ENCODE data around the gene ARHGEF7. TPM values are rescaled to one million over a fixed set of nuclear protein-coding genes. Genes with fewer than 3 reads are reported as not detected.

The ARHGEF7 gene
- total RNA-seq, 2 donors from 2014 or later: 34.8 to 45.5 TPM

DNA sequence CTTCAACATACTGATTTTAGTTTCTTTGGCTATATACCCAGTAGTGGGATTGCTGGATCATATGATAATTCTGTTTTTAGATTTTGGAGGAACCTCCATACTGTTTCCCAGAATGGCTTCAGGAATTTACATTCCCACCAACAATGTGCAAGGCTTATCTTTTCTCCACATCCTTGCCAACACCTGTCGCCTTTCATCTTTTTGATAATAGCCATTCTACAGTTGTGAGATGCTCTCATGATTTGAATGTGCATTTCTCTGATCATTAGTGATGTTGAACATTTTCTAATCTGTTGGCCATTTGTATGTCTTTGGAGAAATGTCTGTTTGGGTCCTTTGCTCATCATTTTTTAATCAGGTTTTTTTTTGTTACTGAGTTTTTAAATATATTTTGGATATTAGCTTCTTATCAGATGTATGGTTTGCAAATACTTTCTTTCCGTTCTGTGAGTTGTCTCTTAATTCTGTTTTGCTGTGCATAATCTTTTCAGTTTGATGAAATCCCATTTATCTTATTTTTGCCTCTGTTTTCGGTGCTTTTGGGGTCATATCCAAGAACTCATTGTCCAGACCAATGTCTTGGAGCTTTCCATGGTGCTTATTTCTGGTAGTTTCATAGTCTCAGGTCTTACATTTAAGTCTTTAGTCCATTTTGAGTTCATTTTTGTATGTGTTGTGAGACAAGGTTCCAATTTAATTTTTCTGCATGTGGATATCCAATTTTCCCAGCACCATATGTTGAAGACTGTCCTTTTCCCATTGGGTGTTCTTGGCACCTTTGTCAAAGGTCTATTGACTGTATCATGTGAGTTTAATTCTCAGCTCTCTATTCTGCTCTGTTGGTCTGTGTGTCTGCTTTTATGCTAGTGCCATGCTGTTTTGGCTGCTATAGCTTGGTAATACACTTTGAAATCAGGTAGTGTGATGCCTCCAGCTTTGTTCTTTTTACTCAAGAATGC, 44.5 kb downstream of the ARHGEF7 start:
- no peak for ATAC-seq
- no peak for DNase-seq
- intact Hi-C loops (cut with DNase I): no loop called here

DNA sequence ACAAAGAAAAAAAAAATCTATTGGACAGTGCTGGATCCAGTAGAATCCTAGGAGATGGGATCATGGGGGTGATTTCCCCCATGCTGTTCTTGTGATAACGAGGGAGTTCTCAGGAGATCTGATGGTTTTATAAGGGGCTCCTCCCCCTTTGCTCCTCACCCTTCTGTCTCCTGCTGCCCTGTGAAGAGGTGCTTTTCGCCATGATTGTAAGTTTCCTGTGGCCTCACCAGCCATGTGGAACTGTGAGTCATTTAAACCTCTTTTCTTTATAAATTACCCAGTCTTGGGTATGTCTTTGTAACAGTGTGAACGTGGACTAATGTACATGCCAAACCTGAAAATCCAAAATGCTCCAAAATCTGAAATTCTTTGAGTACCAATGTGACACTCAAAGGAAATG, 45.5 kb downstream of the ARHGEF7 start:
- ATAC-seq: no peak
- intact Hi-C loops (cut with DNase I): no loop called here

DNA sequence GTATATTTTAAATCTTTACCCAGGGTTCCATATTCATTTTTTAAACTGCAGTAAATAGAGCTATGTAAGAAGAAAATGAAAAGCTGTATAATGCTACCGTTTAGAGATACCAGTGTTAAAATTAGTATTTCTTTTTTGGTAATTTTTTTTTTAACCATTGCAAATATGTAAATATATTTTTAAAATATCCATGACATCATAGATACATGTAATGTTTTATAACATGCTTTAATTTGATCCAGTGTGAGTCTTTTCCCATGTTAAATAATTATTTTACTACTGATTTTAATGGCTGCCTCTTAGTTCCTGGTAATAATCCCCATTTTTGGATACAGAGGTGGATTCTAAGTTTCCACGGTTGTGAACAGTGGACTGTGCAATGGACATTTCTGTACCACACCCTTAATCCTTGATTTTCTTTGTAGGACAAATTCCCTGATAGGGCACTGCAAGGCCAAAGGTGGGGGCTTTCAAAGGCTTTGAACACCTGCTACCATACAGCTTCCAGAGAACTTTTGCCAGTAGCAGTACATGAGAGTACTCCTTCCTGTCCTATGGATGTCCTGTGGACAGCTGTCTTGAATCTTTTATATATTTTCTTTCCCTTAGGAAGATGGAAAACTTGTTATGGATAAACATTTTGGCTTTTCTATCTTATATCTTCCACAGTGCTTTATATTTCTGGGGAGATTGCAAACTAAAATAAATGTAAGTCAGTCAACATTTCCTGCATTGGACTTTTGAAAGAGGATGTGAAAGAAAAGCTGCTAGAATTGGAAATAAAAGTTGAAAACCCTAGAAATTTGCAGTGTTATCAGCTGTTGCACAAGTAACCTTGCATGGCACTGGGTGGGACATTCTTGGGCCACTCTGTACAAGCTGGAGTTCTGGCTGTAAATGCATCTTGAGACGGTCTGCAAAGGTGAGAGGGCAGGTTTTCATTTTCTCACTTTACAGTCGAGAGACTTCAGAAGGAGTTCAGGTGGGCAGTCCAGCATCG, 46.8 kb downstream of the ARHGEF7 start:
- intact Hi-C loops (cut with DNase I): no loop called here
- DNase-seq: no peak
- ATAC-seq: no peak

More for the DNA sequence above, 45.5 kb downstream of the ARHGEF7 start:
- DNase-seq: no peak

DNA sequence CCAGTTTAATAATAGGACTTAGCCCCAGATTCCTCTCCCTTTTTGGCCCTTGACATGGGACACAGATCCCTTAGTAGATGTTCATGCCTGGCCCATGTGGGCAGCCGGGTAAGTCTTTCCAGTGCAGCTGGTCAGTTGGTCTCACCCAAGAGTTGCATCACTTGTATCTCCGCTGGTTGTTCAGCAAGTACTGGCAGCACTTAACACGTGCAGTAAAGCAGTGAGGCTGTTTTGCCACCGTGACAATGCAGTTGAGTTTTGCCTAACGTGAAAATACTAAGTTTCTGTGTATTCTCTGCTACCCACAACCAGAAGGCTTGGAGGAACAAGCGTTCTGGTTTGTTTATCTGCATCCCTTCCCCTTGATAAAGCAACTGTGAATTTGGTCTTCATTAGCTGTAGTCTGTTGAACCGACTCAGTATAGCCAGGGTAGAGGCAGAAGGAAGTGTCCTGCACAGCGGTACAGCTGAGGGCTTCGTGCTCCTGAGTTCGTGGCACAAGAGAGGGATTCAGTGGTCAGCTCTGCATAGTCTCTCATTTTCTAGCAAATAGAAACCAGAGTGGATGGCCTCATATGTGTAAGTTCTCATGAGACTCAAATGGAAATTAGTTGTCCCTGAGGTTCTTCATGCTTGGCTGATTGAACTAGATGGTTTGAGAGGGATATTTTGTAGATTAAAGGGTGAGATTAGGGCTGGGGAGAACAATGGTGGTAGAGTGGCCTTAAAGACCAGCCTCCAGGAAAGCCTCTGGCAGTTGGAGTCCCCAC, 50.3 kb downstream of the ARHGEF7 start:
- peak in 1 of 2 donors; percentile 55 for ATAC-seq
- intact Hi-C loops (cut with DNase I): no loop called here
- DNase-seq: no peak

DNA sequence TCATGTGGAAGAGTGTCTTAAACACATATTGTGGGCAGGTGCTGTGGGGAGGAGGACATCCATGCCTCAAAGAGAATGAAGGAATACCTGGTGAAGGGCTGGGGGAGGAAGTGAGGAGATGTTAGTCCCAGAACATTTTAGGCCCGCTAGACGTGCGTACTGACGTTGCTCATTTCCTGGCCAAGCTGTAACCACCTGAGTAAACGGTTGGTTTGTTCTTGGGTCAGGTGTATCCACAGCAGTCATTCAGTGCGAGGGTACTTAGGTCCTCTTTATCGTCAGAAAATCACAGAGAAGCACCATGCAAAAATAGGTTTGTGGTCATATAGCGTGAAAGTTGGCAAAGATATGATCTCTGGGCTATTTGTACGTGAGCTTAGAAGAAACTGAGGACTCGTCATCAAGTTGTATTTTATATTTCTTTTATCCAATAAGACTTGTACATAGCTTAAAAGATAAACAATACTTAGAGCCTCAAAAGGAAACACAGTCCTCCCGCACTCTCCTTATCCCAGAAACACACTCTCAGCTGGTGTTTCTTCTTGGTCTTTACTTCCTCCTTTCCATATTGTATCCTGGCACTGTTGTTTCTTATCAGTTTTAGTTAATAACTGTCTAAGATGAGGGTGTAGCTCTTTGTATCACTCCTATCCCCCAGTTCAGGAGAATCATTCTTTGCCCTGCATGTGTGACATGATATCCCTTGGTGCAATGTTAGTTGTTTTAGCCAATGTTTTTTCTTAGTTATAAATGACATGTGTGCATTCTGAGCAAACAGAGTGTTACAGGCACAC, 52.0 kb downstream of the ARHGEF7 start:
- ATAC-seq (no peak), DNase-seq (no peak)
- intact Hi-C loops (cut with DNase I): no loop called here

DNA sequence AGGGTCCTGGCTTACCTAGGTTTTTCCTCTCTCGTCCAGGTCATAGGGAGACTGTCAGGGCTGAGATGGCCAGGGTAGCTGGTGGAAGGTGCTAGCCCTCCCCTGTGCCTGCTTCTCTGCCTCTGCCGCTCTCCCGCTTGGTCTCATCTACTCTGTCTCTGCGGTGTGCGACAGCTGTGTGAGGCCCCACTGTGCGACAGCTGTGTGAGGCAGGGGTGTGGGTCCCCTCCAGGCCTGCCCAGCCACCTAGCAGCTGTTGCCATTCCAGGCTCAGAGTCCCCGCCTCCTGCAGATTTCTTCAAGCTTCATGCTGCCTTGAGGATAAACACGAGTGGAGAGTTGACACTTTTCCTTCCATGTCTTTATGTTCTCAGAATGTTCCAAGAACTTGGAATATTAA, 53.0 kb downstream of the ARHGEF7 start:
- ATAC-seq: no peak
- intact Hi-C loops (cut with DNase I): no loop called here

DNA sequence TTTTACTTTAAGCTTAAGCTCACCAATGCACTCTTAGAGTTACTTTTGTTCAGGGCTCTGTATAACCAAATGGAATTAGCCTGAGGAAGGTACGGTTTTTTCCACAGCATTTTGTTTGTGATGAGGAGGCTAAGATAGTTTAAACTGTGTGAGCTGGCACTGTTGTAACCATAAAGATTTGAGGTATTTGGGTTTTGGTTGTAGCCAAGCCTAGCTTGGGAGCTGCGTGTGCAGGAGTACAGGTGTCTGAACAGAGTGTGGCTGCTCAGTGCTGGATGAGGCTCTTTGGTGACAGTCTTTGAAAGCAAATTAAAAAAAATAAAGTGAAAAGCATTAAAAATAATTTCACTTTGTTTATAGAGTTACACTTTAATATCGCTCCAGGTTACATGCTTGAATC, 56.0 kb downstream of the ARHGEF7 start:
- ATAC-seq (no peak), DNase-seq (no peak)
- intact Hi-C loops (cut with DNase I): no loop called here

More for the DNA sequence above, 53.0 kb downstream of the ARHGEF7 start:
- no peak for DNase-seq

DNA sequence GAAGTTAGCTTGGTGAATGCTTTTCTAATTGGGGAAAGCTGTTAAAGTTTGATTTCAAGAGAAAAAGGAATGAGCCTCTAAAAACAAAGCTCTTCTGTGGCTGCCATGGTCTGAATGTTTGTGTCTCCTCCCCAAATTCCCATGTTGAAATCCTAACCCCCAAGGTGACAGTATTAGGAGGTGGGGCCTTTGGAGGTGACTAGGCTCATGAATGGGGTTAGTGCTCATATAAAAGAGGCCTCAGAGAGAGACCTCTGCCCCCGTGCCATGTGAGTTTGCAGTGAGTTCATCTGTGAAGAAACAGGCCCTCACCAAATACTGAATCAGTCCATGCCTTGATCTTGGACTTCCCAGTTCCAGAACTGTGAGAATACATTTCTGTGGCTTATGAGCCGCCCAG, 56.5 kb downstream of the ARHGEF7 start:
- DNase-seq: no peak
- intact Hi-C loops (cut with DNase I): no loop called here
- no peak for ATAC-seq

DNA sequence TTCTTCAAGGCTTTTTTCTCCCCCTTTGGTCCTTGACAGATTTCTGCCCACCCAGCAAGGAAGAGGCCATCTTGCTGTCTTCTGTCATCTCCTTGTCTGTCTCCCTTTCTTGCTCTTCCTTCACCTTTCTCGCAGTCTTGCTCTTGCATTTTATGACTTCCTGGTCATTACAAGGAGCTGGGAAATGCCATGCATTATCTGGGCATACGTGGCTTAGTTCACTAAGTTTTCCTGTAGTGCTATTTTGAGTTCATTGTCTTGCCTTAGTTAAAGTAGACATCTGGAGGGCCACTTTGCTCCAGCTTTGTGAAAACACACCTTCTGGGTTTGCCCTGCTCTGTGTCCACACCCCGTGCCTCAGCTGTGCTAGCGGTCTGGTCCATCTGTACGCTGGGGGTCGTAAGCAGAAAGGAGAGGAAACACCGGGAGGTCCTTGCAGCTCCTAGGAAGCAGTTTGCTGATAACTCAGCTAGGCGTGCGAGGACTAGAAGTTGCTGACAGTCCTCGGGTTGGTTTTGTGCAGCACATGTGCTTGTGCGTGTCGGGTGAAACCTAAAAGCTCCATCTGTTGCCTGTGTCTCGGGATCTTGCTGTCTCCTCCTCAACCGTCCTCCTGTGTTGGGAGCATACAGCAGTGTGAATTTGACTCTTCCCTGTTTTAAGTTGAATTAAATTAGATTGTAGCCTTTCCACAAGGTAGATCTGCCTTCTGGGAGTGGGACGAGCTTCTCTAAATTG, 59.4 kb downstream of the ARHGEF7 start:
- no peak for ATAC-seq
- DNase-seq: no peak
- intact Hi-C loops (cut with DNase I): no loop called here

DNA sequence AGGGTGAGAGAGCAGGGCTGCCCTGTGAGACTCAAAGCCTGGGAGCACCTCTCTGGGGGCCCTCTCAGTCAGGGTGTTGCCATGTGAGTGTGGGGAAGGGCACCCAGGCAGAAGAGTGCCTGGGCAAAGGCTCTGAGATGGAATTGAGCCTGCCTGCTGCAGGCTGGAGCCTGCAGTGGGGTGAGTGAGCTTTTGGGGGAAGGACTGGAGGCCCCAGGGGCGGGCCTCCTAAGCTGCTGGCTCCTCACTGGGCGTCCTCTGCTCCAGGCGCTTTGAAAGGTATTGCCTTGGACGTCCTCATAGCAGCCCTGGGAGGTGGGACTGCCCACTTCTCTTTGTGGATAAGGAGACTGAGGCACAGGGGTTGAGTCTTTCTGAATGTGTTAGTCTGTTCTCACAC, 60.3 kb downstream of the ARHGEF7 start:
- intact Hi-C loops (cut with DNase I): no loop called here
- ATAC-seq (no peak), DNase-seq (no peak)

DNA sequence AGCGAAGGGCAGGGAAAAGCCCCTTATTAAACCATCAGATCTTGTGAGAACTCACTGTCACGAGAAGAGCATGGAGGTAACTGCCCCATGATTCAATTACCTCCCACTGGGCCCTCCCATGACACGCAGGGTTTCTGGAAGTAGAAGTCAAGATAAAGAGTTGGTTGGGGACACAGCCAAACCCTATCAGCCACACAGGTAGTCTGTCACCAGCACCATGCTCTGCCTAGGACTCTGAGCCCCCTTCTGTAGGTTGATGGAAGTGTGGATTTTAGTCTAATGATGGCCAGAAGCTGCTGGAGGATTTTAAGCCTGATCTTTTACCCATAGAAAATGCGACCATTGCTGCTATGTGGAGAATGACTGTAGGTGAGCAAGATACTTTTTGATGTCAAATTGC, 60.8 kb downstream of the ARHGEF7 start:
- DNase-seq (no peak), ATAC-seq (no peak)
- intact Hi-C loops (cut with DNase I): no loop called here

DNA sequence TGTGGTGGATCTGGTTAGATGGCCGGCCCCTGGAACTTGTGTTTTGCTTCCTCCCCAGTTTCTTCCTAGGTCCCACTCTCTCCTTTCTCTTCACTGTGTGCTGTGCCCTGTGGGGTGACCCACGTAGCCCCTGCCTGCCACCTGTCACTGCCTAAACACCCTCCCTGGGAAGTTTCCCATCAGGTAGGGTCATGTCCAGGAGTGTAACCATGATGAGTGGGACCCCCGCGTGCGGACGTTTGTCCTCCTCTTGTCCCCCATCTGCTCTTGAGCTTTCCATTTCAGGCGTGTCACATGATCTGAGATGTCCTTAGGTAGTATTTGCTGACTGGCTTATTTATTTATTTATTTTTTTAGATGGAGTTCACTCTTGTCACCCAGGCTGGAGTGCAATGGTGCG, 61.3 kb downstream of the ARHGEF7 start:
- ATAC-seq: no peak
- DNase-seq: no peak
- intact Hi-C loops (cut with DNase I): no loop called here

DNA sequence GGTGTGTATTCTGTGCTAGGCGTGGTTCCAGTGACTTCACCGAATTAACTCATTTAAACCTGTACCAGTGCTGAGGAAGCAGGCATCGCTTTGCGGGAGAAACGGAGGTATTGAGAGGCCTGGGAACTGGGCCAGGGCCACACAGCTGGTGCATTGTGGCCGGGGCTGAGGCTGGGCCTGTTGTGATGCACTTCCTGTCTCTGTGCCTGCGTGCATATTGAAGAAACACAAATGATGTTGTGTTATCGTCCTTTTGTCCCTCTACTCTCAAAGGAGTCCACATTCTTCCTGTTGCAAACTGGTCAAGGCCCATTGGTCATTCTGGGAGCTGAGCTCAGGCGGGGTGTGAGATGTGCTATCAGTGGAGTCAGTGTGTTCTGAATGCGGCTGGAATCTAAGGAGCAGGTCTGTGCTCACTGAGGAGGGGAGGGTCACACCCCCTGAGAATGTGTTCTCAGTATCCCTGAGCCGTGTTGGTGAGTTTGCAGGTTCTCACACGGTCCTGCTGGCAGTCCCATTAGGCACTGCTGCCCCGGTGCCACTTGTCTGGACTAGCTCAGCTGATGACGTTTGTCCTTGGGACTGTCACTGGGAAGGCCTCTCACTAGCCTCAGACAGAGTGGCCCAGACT, 62.1 kb downstream of the ARHGEF7 start:
- DNase-seq: peak; percentile 66
- intact Hi-C loops (cut with DNase I): no loop called here
- ATAC-seq: peak; percentile 69 to 74

DNA sequence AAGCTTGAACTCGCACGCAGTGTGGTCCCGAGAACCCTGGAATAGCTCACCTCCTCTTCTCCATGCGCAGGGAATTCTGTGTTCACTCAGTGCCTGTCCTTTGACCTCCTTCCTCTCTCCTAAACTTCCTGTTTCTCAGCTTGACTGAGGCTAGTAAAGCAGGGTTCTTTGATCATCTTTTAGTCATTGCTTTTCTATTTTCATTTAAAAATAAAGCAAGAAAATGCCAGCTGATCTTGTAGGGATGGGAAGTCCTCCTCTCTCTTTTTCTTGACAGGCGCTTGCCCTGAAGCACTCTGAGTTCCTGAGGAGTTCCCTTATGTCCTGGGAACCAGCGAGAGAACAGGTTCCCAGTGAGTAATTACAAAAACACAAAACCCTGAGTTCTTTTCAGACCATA, 62.8 kb downstream of the ARHGEF7 start:
- DNase-seq: no peak
- intact Hi-C loops (cut with DNase I): no loop called here
- peak; percentile 27 to 38 for ATAC-seq

DNA sequence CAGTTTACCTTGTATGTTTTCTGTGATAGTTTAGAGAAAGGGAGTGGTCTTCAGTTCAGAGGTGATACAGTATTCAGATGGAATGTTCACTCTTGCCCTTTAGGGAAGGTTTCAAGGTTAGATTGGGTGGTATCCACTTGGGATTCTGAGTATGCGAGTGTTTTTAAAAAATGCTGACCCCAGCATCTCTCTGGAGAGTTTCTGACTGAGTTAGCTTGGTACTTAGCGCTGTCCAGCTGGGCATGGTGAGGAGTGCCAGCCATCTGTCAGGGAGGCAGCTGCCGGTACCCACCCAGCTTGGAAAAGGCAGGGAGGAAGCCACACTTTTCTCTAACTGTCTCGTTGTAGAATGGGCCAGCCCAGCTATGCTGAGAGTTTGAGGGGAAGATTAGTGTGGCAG, 63.3 kb downstream of the ARHGEF7 start:
- DNase-seq: no peak
- ATAC-seq: peak; percentile 23 to 35
- intact Hi-C loops (cut with DNase I): no loop called here

DNA sequence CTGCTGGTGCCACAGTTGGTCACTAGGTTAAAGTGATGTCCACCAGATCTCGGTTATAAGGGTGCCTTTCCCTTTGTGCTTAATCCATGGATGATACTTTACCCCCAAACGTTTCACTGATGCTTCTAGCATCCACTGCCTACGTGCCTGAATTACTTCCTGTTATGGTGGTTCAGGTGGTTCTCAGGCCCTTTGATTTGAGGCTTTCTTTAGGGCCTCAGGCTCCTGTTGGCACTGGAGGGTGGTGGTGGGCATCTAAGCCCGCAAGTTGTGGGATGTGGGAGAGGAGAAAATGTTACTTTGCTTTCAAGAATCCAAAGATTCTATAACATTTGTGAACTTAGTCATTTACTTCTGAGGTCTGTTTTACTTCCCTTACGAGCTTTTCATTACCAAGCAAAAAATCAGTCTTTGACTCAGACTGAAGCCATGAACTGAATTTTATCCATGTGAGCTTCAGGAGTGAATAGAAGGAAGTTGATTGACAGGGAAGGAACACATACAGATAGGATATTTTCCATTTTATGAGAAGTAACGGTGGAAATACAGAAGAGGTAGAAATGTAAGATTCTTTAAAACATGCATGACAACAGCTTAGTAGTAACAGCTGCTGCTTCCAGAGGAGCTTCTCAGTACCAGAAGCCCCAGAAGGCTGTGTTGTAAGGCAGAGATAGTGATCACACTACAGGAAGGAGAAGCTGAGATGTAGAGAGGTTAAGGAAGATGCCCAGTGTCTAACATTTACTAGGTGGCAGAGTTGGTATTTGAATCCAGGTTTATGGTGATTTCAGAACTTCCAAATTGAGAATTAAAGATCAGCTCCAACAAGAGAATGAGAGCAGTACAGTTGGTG, 65.0 kb downstream of the ARHGEF7 start:
- ATAC-seq: no peak

More for the DNA sequence above, 65.0 kb downstream of the ARHGEF7 start:
- DNase-seq: no peak
- intact Hi-C loops (cut with DNase I): no loop called here
